ENCODE data around the gene OPCML.

Gene OPCML

DNA sequence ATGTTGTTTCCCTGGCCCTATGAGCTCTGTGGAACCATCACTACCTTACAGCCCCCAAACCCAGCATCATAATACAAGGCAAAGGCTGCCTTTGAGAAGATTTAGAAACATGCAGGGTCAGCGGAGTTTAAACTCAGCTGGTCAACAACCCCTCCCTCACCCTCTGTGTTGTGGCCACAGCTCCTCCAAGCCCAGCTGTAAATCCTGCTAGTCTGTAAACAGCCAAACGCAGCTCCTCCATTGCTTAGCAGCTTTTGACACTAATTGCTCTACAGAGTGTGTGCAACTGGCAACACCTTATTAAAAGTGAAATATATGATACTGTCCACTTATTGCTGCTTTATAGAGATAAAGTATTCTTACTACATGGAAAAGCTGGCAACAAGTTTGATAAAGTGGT, 29.1 kb downstream of the OPCML start:
- no peak for DNase-seq (ENCODE audit: low read depth)

DNA sequence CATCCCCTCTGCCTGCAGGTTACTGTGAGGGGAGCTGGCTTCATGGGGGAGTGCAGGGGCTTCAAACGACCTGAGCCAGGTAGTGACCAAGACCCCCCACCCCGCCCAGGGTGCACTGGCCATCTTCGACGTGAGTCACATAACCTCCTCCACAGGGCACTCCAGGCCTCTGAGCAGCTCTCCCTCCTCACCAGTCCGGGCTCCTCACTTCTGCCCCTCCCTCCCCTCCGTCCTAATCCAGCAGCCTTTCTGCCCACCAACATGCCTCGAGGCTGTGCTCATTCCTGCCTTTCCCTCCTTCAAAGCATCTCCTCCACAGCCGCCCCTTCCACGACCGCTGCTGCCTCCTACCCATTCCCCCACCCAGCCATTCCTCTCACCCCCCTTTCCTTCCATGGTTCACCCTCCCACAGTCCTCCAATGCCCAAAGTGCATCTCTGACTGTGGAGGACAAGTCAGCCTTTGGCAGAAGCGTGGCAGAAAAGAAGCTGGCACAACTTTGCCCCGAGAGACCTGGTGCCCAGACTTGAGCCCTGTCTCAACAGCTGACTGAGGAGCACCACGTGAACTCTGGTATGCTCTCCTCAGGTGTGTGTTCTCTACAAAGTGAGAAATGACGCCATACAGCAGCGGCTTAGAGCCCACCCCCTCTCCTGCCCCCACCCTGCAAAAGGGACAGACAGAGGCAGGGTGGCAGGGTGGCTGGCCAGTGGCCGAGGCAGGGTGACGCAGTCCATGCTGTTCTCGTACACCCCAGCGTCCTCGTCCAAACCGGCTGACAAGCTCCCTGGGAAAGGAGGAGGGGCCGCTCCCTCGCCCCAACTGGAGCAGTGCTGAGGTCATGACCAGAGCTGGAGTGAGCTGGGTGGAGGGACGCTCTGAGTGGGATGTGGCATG, 30.4 kb downstream of the OPCML start:
- no peak for DNase-seq (ENCODE audit: low read depth)

DNA sequence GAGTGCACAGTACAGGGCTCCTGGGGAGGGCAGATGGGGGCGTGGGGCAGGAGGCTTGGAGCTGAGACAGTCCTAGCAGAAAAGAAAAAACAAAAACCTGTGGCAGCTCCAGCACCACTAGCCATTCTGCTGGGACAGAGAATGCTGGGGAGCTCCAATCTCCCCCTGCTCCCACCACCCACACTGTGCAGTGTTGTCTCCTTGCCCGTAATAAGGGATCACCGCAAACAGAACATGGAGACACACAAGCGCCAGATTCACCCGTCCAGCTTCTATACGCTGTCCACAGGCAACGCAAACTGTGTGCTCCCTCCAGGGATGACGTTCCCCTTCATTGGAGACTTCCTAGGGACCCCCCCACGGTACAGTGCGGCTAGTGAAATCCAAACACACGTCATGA, 31.4 kb downstream of the OPCML start:
- no peak for DNase-seq (ENCODE audit: low read depth)

DNA sequence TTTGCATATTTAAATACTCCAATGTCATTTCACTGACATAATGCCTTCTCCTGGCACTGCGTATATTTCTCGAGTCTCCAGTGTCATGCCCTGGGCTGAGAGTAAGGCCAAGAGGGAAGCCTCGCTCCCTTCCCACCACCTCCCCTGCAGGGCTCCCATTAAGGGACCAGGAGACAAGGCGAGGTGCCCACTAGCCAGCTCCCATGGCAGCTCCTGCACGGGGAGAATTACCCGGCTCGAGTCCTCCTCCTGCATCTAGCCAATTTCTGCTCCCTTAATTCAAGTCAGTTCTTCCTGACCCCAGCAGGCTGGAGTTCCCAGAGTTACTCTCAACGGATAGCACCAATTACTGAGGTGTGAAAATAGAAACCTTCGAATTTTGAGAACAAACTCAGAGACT, 31.9 kb downstream of the OPCML start:
- no peak for DNase-seq (ENCODE audit: low read depth)

DNA sequence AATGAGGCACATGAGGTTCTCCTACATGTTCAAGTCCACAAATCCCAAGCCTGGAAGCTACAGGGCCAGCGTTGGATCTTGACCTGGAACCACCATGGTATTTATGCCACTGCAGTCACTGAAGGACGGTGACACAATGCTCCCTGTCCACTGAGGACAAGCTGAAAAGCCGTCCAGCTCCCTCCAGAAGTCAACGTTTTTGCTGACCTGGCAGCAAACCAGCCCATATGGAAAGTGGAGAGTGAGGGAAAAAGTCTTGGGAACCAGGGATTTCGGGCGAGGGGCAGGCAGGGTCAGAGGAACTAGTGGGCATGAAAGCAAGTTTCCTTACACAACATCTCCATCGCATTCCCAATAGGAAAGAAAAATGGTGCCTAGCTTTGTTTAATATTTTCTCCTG, 33.3 kb downstream of the OPCML start:
- DNase-seq (ENCODE audit: low read depth) = no peak

DNA sequence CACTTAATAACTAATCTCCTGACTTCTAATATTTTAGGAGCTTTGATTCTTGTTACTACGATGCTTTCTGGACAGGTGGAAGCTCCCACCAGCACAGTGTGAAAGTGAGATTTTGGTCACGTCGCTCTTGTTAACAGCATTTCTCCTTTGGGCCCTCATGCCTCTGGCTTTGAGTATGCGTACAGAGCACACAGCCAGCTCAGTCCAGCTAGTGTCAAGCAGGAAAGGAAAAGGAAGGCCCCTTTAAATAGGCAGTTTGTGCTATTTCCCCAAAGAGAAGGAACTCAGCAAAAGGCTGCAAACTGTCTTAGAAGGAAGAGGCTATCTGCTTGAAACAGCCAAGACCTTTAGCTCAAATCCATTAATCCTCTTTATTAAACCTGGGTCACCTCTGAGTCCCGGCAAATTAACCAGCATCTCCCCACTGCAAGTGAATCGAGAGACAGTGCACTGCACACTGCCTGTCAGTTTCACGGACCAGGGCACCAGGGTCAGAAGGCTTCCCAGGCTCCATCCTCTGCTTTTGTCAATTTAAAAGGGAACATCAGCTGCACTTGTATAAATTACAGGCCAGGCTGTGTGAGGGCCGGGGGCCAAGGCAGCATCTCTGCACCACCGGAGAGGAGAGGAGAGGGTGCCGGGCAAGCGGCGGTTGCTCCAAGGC, 34.7 kb downstream of the OPCML start:
- DNase-seq (ENCODE audit: low read depth) = no peak

DNA sequence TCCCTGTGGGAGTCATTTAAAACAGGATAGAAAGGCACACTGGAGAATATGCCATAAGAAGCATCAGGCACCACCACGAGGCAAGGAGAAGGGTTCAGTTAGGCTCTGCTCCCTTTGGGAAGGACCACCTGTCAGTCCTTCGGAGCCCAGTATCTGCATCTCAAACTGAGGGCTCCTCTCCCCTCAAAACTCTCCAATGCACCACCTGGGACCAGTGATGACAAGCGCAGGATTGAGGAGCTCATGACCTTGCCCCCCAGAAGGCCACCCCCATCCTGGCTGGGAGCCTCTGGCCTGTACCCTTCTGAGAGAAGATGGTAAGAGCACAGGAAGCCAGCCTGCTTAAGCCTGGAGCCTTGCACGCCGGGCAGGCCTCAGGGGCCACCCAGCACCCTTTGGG, 39.4 kb downstream of the OPCML start:
- DNase-seq (ENCODE audit: low read depth) = no peak

DNA sequence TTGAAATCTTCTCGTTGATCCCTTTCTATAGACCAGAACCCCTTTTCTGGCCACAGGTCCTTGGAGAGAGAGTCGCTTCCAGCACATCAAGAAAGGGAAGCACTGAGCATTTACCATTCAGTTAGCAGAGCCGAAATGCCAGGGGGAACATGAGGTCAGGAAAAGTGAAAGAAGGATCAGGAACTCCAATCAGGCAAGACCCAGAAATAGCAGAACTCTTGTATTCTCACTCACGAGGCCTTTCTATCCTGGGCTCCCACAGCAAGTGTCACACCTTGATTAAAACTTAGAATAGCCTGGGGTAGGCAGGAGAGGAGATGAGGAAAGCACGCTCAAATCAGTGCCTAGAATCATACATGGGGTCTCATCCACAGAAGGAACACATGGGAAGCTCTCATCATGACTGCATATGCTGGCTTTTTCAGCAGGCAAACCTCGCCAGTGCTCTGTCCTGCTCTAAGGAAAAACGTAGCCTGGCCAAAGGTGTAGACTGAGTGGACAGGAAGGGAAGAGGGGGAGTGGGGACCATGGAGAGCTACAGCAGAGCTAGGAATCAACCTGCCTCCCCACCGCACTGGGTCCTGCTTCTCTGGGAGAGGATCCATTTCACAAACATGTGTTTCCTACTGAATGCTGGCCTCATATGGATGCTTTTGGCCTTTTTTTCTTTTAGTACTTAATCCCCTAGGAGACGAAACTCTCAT, 40.5 kb downstream of the OPCML start:
- no peak for DNase-seq (ENCODE audit: low read depth)

DNA sequence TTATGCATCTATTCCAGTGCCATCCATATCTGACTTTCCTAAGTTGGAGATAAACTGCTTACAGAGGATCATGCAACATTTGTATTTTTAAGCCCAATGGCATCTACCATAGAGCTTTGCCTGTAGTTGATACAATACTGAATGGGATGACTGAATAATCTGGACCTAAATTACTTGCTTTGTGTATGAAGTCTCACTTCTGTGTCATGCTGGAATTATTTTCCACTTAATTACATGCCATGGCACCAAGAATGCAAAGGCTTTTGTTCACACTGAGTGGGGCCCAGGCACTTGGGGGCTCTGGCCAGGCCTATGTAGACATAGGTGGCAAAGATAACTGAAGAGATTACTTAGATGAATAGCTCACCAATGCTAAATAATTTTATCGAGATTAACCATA, 51.6 kb downstream of the OPCML start:
- DNase-seq (ENCODE audit: low read depth) = no peak

DNA sequence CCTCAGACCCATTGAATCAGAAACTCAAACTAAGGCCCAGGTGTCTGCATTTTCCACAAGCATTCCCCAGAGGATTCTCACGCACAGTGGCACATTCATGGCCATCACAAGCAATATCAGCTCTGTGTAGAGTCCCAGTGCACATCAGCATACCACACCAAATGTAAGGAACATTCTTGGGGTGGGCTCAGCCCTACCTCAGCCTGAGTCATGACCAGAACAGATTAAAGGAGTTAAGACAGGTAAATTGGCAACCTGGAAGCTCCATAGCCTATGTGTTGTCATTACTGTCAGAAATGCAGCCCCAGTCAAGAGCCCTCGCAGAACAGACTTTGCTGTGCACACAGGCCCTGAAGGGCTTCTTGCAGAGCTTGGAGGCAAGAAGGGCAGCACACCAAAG, 53.1 kb downstream of the OPCML start:
- no peak for DNase-seq (ENCODE audit: low read depth)

DNA sequence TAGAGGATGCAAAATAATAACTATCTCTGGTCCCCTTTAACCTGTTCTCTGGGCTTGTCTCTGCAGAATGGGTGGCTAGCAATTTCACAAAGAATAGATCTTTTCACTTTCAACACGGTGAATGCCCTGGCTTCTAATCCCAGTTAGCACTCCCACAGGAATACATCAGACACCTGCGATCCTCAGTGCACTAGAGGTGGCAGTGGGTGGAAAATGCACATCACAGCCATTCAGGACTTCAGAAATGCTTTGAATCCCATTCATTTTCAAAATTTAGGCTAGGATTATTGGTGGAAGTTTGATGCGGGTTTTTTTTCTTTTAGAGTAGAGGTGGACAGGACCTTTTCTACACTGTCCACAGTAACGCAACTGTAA, 55.1 kb downstream of the OPCML start:
- DNase-seq (ENCODE audit: low read depth) = no peak

DNA sequence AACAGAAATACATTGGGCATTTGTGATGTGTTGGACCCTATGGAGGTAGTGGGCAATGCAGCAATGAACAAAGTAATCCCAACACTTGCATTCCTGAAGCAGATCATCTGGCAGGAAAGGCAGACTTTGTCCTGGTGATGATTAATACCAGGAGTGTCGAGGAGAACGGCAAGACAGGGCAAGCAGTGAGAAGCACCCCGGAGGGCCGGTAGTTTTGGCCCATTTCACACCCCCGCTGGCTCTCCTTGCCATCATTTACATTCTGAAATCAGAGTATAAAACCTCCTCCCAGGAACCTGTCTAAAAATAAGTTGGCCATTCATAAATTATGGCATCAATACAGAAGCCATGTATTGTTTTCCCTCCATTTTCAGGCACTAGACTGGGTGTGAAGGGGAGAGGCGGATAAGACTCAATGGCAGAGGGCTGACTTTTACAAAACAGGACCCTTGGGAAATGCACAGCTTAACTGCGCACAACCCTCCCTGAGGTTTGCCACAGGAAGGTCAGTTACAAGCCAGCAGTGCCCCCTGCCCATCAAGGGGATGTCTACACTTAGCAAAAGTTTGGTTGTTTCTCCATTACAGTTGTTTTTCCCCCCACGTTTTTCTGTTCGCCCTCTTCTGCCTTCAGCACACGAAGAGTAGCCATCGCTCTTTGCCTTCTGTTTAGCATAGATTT, 55.6 kb downstream of the OPCML start:
- no peak for DNase-seq (ENCODE audit: low read depth)

DNA sequence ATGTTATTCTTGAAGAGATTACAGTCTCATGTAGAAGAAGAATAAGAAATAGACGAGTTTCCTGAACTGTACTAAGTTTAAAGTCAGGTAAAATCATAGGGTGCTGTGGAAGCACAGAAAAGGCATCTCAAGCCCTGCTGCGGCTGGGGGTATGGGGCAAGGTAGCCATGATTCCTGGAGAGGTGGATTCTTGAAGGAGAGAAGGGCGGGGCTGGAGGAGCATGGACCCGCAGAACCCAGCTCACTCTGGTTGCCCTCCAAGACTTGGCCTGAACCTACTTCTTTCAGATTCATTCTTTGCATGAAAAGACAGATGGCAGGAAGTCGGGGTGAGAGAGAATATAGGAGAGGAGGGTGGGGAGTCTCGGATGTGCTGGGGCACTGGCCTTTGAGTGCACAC, 57.8 kb downstream of the OPCML start:
- no peak for DNase-seq (ENCODE audit: low read depth)

DNA sequence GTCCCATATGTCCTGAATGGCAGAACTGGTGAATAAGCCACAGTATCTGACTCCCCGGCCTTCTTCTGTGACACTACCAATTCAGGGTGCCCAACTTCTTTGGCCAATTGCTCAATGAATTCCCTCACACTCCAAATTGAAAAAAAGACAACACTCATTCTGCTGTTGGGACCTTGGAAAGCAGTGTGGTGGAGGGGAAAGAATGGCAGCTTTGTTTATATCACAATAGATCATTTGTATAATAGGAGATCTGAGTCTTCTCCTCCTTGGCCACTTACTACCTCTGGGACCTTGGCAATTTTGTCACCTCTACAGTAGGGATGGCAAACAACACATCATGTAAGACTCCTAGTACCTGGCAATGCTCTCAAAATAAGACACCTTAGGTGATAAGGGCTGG, 64.6 kb downstream of the OPCML start:
- DNase-seq (ENCODE audit: low read depth) = no peak

DNA sequence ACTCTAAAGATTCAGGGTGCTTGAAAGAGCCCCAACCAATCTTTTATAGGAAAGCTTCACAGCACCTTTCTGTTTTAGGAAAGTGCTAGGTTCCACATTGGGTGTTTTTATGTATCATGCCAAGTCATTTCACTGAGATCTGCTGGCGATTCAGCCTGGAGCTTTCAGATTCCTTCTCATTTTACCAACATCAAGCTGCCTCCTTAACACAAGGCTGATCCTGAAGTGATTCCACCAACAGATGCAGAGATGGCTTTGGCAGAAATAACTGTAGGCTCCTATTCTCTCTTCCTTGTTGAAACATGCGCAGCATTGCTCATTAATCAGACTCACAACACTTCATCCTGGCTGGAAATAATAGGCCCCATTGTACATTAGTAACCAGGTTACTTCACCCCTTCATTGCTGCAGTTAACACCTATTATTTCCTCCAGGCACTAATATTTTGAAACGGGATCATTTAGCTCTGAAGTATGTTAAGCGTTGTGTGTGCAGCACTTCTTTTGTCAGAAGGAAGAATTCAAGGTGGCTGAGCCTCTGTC, 89.0 kb downstream of the OPCML start:
- no peak for DNase-seq (ENCODE audit: low read depth)

DNA sequence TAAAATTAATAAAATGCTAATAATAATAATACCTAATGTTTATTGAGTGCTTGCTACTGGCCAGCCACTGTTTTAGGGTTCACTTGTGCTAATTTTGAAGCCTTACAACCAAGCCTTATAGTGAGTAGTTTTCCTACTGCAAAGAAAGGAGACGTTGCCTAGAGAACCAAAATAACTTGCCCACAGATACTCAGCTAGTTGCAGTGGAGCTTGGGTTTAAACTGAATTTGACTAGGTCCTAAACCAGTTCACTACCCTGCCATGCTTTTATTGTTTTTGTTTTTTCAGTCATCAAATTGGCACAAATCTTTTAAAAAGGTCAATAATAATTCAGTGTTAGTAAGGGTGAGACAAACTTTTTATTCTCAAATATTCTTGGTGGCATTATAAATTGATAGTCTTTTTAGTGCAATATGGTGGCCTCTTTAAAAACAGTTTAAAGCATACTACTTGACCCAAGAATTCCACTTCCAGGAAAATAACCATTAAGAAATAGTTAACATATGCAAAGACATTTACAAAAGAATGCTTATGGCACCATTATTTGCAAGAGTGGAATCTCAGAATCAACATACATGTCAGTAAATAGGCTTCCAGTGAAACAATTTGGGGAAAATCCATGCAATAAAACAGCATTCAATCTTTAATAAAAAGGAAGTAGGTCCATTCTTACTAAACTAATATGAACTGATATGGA, 90.2 kb downstream of the OPCML start:
- DNase-seq (ENCODE audit: low read depth) = no peak

DNA sequence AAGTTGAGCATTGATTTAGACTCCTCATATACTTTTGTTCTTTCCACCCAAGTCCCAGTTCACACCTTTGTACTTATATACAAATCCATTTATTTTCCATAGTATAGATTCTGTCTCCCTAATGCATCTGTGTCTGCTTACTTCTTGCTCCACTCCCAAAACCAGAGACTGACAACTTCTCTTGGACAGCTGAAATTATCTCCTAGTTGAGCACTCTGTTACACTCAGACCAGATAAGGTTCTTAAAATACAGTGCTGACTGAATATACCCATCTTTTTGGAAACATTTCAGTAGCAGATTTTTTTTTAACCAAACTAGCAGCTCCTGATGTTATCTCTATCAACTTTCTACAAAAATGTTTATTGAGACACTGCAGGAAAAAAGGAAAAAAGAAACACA, 106.3 kb downstream of the OPCML start:
- no peak for DNase-seq (ENCODE audit: low read depth)

DNA sequence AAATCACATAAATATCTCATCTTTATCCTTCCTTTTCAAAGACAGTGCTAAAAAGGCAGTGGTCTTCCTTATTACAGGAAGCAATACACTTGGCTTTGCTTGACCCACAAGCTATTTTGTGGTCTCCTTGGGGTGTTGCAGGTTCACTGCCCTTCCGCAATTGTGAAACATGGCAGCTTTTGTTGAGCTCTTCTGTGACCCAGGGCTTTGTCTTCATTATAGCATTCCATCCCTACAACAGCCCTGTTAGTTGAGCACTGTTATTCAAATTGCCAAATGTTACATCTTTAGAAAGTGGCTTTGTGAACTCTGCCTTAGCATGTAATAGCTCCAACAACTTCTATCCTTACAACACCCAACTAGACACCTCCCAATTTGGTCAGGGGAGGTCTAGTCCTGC, 107.1 kb downstream of the OPCML start:
- DNase-seq (ENCODE audit: low read depth) = no peak

DNA sequence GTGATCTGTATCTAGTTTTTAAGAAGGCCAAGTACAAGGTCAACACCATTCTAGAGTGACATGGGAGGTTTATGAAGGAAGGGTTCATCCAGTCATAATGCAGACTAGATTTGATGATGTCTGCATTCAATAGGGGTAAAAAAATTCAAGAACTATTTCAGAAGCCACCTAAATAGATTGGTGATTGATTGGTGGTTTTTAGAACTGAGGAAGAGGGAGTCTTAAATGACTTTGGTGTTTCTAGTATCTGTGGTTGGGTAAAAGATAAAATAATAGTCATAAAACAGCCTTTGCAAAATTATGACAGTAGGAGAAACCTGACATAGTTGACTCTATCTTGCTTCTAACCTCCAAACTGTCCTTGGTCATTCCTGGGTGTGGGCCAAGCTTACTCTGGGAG, 114.1 kb downstream of the OPCML start:
- DNase-seq (ENCODE audit: low read depth) = no peak

DNA sequence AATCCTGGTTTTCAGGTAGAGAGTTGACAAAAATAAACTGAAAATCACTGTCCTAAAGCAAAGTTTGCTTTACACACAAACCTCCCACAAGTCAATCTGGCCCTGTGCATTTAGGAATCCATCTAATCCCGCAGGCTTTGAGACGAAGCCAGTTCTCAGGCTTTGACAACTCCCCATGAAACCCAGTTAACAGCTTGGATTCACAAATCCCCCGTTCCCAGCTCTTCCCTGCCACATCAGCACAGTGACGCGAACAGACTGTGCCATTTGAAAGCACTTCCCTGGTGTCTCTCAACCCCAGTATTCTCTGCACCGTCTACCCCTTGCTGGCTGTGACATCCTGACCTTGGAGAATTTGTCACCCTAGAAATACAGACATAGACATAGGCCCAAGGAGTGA, 117.8 kb downstream of the OPCML start:
- no peak for DNase-seq (ENCODE audit: low read depth)

DNA sequence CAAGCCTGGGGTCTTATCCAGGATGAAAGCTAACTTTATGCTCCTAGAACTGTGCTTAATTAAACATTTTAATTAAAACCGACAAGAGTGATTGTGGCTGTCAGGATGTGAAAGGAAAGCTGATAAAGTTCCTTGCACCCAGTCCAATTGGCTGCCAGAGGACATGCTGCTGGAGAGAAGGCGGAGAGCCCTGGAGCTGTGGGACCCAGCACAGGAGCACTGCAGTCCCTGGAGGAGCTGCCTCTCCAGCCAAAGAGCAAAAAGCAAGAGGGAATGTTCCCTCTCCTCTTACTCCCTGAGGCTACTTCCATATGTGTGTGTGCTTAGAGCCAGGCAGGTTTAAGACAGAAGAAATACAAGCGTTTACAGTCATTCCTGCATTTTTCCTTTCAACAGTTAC, 118.6 kb downstream of the OPCML start:
- no peak for DNase-seq (ENCODE audit: low read depth)

DNA sequence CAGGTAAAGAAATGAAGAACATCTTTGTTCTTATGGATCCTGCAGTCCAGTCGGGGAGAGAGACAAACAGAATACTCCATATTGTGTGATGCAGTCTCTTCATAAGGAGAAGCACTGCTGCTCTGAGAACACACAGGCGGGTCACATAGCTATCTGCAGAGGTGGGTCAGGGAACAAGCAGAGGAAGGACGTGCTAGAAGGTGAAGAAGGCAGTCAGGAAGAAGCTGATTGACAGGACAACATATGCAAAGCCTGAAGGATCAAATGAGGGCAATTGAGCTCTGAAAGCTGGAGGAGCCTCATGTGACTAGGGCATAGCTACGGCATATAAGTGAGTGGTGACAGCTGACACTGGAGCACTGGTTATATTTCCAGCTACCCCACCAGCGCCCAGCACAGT, 122.5 kb downstream of the OPCML start:
- DNase-seq (ENCODE audit: low read depth) = no peak
